Liver (tissue), 9 donors: ENCODE results near the gene EML6. TPM values are rescaled to one million over a fixed set of nuclear protein-coding genes. Genes with fewer than 3 reads are reported as not detected.

Source experiments
- DNase-seq: peaks from one replicate; pipeline ENCODE4 v3.0.0-alpha.2; 2017; ENCODE audit warnings: low spot score
- H3K27ac ChIP-seq, 2 donors: one replicate each; pipeline ENCODE4 v1.7.0; 2013; ENCODE audit warnings: inconsistent platforms in 2 of 2, low read length in 2 of 2, control low read depth in 1 of 2, low read depth in 1 of 2, mild to moderate bottlenecking in 1 of 2
- H3K27me3 ChIP-seq, 4 donors: one replicate each; pipeline versions ENCODE4 v1.6.1 to v1.7.0; 2013; ENCODE audit warnings: low read length in 3 of 4, inconsistent platforms in 1 of 4, mild to moderate bottlenecking in 1 of 4, moderate library complexity in 1 of 4; ENCODE audit not compliant: control insufficient read depth in 4 of 4, insufficient read depth in 4 of 4
- H3K36me3 ChIP-seq, 4 donors: one replicate each; pipeline versions ENCODE4 v1.6.1 to v1.7.0; 2013; ENCODE audit warnings: low read length in 3 of 4, mild to moderate bottlenecking in 3 of 4, low read depth in 1 of 4, moderate library complexity in 1 of 4; ENCODE audit not compliant: control insufficient read depth in 4 of 4, insufficient read depth in 3 of 4
- H3K4me1 ChIP-seq, 4 donors: one replicate each; pipeline versions ENCODE4 v1.6.1 to v1.7.0; 2013; ENCODE audit warnings: low read length in 3 of 4, mild to moderate bottlenecking in 3 of 4, moderate library complexity in 1 of 4; ENCODE audit not compliant: control insufficient read depth in 4 of 4, insufficient read depth in 4 of 4
- H3K4me3 ChIP-seq, 3 donors: one replicate each; pipeline versions ENCODE4 v1.6.1 to v1.7.0; 2013; ENCODE audit warnings: low read length in 3 of 3, control low read depth in 1 of 3, low read depth in 1 of 3, mild to moderate bottlenecking in 1 of 3
- H3K9ac ChIP-seq, 2 donors: one replicate each; pipeline ENCODE4 v1.7.0; 2013; ENCODE audit warnings: low read length in 2 of 2, mild to moderate bottlenecking in 2 of 2, moderate library complexity in 2 of 2, control low read depth in 1 of 2, low read depth in 1 of 2
- H3K9me3 ChIP-seq, 4 donors: one replicate each; pipeline versions ENCODE4 v1.6.1 to v1.7.0; 2013; ENCODE audit warnings: low read length in 3 of 4; ENCODE audit not compliant: control insufficient read depth in 4 of 4
- CTCF ChIP-seq: fragments of 150-350 bp; IDR thresholded peaks from 2 replicates; pipeline ENCODE4 v1.5.1; 2017; ENCODE audit warnings: improper control_type of control experiment, low read depth, low read length; ENCODE audit not compliant: missing input control
- EGR1 ChIP-seq, 2 donors: IDR thresholded peaks; 2 replicates each; pipeline ENCODE4 v1.6.1; 2016 to 2018; ENCODE audit warnings: antibody characterized with exemption in 2 of 2, low read depth in 2 of 2
- FOXA1 ChIP-seq: IDR thresholded peaks from 2 replicates; pipeline ENCODE4 v1.6.1; 2016; ENCODE audit warnings: antibody characterized with exemption
- FOXA2 ChIP-seq: IDR thresholded peaks from 2 replicates; pipeline ENCODE4 v1.6.1; 2016; ENCODE audit warnings: antibody characterized with exemption
- GABPA ChIP-seq, 2 donors: IDR thresholded peaks in 1 of 2; conservative IDR thresholded peaks in 1 of 2; 2 replicates each; pipeline ENCODE4 v1.6.1; 2016; ENCODE audit warnings: antibody characterized with exemption in 2 of 2, mild to moderate bottlenecking in 1 of 2, moderate library complexity in 1 of 2
- HNF4A ChIP-seq, 2 donors: conservative IDR thresholded peaks; 2 replicates each; pipeline ENCODE4 v1.6.1; 2016; ENCODE audit warnings: antibody characterized with exemption in 2 of 2, mild to moderate bottlenecking in 2 of 2
- JUND ChIP-seq, 2 donors: IDR thresholded peaks; 2 replicates each; pipeline ENCODE4 v1.6.1; 2016; ENCODE audit warnings: antibody characterized with exemption in 2 of 2
- NR2F2 ChIP-seq: IDR thresholded peaks from 2 replicates; pipeline ENCODE4 v1.6.1; 2016; ENCODE audit warnings: antibody characterized with exemption
- RAD21 ChIP-seq, 2 donors: IDR thresholded peaks; 2 replicates each; pipeline ENCODE4 v1.6.1; 2016; ENCODE audit warnings: antibody characterized with exemption in 2 of 2, mild to moderate bottlenecking in 2 of 2
- RXRA ChIP-seq, 2 donors: IDR thresholded peaks; 2 replicates each; pipeline ENCODE4 v1.6.1; 2017 to 2018; ENCODE audit warnings: antibody characterized with exemption in 2 of 2, mild to moderate bottlenecking in 1 of 2
- TAF1 ChIP-seq: conservative IDR thresholded peaks from 2 replicates; pipeline ENCODE4 v1.6.1; 2016; ENCODE audit warnings: antibody characterized with exemption, mild to moderate bottlenecking
- YY1 ChIP-seq: IDR thresholded peaks from 2 replicates; pipeline ENCODE4 v1.6.1; 2016; ENCODE audit warnings: antibody characterized with exemption, mild to moderate bottlenecking
- WGBS: extraction: QIAGEN DNeasy Blood & Tissue Kit; methylation state at CpG from one replicate; pipeline ENCODE4 v1.1.7; 2013; 5-methylcytosine and 5-hydroxymethylcytosine counted together
- polyA plus RNA-seq, 2 donors: library from polyadenylated mRNA; stranded (reverse) in 1 of 2; unstranded in 1 of 2; fragments of 200-250 nt in 1 of 2; fragments of >200 nt in 1 of 2; fragmentation: Nextera tagmentation in 1 of 2; extraction: Ambion mirVana in 1 of 2; gene quantifications; one replicate each; pipeline versions ENCODE4 v1.2.1 to v1.2.3, GENCODE V29; 2013 to 2015
- total RNA-seq, 2 donors: library from RNA; depleted of rRNA; stranded (reverse); fragments of >200 nt; gene quantifications; one replicate each; pipeline ENCODE4 v1.2.3, GENCODE V29; 2014
- TF ChIP-seq, protein P1 (sequence below): IDR thresholded peaks from 2 replicates; pipeline ENCODE4 v1.6.1; 2016; ENCODE audit warnings: antibody characterized with exemption
- donor health status: healthy.
- donor health status: healthy.
- donor health status: healthy.
- donor health status: healthy.
- donor health status: healthy.

Gene EML6
- total and polyA plus RNA-seq, 4 donors = 0.33 to 3.0 (median 1.4) TPM

DNA sequence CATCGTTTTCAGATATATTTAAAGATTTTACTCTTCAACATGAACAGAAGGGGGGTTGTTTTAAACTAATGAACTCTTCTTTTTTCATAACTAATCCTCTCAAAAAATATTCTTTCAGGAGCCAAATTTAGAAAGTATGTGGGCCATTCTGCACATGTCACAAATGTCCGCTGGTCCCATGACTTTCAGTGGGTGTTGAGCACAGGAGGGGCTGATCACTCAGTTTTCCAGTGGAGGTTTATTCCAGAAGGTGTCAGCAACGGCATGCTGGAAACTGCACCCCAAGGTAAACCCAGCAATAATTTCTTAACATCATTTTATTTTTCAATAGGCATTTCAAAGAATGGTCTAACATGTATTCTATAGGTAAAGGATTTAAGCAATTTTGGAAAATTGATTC, 136.0 kb downstream of the EML6 start:
- TF ChIP-seq EGR1 (IDR thresholded peaks at IDR 0.05; ENCODE audit: low read depth in 2 of 2) (no peak), CTCF (no peak), FOXA2 (no peak), JUND (IDR thresholded peaks at IDR 0.05) (no peak), GABPA (IDR thresholded peaks at IDR 0.05 in 1 of 2, conservative IDR thresholded peaks at IDR 0.05 in 1 of 2) (no peak)
- whole genome bisulfite sequencing = 93% methylated on average over 3 of the region's 3 CpGs
- Histone ChIP-seq H3K9ac (no peak overlapping the region), H3K27ac (no peak overlapping the region), H3K36me3 (no peaks in the 10 kb centered on the region), H3K4me3 (no peak overlapping the region), H3K4me1 (peaks cover 8 to 30% (median 18%) of the 10 kb centered on the region in 4 donors), H3K9me3 (no peaks in the 10 kb centered on the region), H3K27me3 (no peaks in the 10 kb centered on the region)
- DNase-seq = no peak

DNA sequence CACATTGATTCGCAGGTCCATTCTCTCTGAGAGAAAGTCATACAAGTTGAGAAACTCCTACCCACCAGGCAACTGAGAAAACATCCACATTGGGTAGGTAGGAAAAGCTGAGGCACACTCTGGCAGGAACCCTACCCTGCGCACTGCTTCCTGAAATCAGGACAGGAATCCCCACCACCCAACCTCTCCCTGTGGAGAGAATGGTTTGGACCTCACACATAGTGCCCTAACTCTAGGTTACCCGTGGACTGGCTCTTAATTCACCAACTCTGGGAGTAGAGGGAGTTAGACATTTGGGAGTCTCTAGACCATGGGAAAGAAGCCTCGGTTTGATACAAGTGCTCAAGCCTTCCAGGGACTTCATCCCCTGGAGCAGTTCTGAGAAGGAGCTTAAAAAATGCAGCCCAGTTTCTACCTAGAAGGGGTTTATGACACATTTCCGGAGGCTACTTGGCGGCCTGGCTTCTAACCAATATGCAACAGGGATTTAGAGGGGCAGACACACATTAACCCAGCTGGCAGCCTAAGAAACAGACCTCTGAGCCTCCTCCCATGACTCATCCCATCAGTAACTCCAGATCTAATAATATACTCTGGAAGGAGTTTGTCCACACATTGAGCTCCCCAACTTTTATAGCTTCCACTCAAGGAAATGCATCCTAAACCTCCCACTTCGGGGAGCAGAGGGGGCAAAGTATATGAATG, 136.7 kb downstream of the EML6 start:
- H3K9ac ChIP-seq = no peak overlapping the region
- H3K4me3 ChIP-seq = no peak overlapping the region
- TF ChIP-seq YY1 = no peak
- TF ChIP-seq FOXA2 = no peak
- TF ChIP-seq RAD21 (IDR thresholded peaks at IDR 0.05) = no peak
- TF ChIP-seq, protein P1, sequence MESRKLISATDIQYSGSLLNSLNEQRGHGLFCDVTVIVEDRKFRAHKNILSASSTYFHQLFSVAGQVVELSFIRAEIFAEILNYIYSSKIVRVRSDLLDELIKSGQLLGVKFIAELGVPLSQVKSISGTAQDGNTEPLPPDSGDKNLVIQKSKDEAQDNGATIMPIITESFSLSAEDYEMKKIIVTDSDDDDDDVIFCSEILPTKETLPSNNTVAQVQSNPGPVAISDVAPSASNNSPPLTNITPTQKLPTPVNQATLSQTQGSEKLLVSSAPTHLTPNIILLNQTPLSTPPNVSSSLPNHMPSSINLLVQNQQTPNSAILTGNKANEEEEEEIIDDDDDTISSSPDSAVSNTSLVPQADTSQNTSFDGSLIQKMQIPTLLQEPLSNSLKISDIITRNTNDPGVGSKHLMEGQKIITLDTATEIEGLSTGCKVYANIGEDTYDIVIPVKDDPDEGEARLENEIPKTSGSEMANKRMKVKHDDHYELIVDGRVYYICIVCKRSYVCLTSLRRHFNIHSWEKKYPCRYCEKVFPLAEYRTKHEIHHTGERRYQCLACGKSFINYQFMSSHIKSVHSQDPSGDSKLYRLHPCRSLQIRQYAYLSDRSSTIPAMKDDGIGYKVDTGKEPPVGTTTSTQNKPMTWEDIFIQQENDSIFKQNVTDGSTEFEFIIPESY = no peak
- no peaks in the 10 kb centered on the region for H3K36me3 ChIP-seq
- H3K4me1 ChIP-seq = peaks cover 8 to 32% (median 21%) of the 10 kb centered on the region in 4 donors
- no peak for DNase-seq
- 94% methylated on average over 7 of the region's 7 CpGs for WGBS
- no peaks in the 10 kb centered on the region for H3K9me3 ChIP-seq
- no peaks in the 10 kb centered on the region for H3K27me3 ChIP-seq
- no peak overlapping the region for H3K27ac ChIP-seq

- Histone ChIP-seq H3K27ac (no peak overlapping the region), H3K4me1 (peaks cover 8 to 32% (median 21%) of the 10 kb centered on the region in 4 donors), H3K4me3 (no peak overlapping the region), H3K9ac (no peak overlapping the region), H3K9me3 (no peaks in the 10 kb centered on the region), H3K36me3 (no peaks in the 10 kb centered on the region), H3K27me3 (no peaks in the 10 kb centered on the region)
- WGBS = 97% methylated on average over 4 of the region's 4 CpGs
- DNase-seq = no peak
- TF ChIP-seq RXRA (IDR thresholded peaks at IDR 0.05) (no peak), FOXA2 (no peak), NR2F2 (no peak), TAF1 (no peak), JUND (IDR thresholded peaks at IDR 0.05) (no peak), HNF4A (conservative IDR thresholded peaks at IDR 0.05) (no peak), FOXA1 (no peak), CTCF (no peak)
- TF ChIP-seq, protein P1 = no peak
Measured at GRCh38 chr2:54862229-54862628, 138.8 kb downstream of the EML6 start.
